Measurements from ENCODE around the gene RBMS3. TPM values are rescaled to one million over a fixed set of nuclear protein-coding genes. Genes with fewer than 3 reads are reported as not detected.
"Not testable (repeated sequence)": the region's sequence is repeated elsewhere in the genome, so short reads cannot be mapped to it uniquely, and the experiment has no call there.

The RBMS3 gene
- total and polyA plus RNA-seq, 12 donors = 8.7 to 90.1 (median 51.2) TPM

DNA sequence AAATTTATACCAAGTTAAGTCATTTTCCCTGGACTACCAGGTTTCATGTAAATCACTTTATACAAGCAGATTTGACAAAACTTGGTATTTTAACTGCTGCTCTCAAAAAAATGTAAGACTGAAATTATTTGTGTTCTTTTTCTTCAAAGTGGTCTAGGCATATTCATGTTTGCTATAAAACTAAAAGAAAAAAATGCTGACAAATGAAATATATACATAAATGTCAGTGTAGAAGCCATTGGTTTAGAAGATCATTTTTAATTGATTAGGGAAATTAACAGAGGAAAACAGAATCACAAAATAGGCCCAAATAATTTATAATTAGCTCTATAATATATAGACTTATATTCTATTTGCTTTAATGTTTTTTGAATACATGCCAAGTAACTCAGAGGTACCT lies 523.2 kb downstream of the RBMS3 start:
- Histone ChIP-seq H3K4me3 (no peak overlapping the region), H3K4me1 (replicated peaks in 1 of 2) (no peaks in the 10 kb centered on the region), H3K27ac (no peak overlapping the region), H3K36me3 (replicated peaks in 1 of 2) (no peaks in the 10 kb centered on the region), H3K9me3 (replicated peaks in 1 of 3) (no peaks in the 10 kb centered on the region), H3K27me3 (no peaks in the 10 kb centered on the region)
- TF ChIP-seq POLR2A (IDR thresholded peaks at IDR 0.05) = no peak
- TF ChIP-seq, protein P1, sequence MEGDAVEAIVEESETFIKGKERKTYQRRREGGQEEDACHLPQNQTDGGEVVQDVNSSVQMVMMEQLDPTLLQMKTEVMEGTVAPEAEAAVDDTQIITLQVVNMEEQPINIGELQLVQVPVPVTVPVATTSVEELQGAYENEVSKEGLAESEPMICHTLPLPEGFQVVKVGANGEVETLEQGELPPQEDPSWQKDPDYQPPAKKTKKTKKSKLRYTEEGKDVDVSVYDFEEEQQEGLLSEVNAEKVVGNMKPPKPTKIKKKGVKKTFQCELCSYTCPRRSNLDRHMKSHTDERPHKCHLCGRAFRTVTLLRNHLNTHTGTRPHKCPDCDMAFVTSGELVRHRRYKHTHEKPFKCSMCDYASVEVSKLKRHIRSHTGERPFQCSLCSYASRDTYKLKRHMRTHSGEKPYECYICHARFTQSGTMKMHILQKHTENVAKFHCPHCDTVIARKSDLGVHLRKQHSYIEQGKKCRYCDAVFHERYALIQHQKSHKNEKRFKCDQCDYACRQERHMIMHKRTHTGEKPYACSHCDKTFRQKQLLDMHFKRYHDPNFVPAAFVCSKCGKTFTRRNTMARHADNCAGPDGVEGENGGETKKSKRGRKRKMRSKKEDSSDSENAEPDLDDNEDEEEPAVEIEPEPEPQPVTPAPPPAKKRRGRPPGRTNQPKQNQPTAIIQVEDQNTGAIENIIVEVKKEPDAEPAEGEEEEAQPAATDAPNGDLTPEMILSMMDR (IDR thresholded peaks at IDR 0.05) = no peak
- DNase-seq = no peak
- intact Hi-C loops (cut with DNase I) = no loop called here

DNA sequence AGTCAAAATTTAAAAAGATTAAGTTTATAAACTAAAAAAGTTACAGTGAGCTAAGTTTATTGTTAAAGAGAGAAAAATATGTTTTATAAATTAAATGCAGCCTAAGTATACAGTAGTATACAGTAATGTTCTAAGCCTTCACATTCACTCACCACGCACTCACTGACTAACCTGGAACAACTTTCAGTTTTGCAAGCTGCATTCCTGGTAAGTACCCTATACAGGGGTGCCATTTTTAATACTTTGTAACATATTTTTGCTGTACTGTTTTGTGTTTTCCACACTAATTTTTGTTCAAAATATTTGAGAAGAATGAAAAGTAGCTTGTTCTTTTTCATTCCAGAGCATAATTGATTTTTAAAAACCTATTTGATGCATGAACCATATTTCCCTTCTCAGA lies 524.9 kb downstream of the RBMS3 start:
- no peaks in the 10 kb centered on the region for H3K4me1 ChIP-seq (replicated peaks in 1 of 2)
- no peaks in the 10 kb centered on the region for H3K9me3 ChIP-seq (replicated peaks in 1 of 3)
- H3K36me3 ChIP-seq (replicated peaks in 1 of 2) = no peaks in the 10 kb centered on the region
- no peak overlapping the region for H3K27ac ChIP-seq
- no peak overlapping the region for H3K4me3 ChIP-seq
- 0 to 96% (median 48%) methylated on average over 1 of the region's 1 CpG for WGBS, 4 donors
- no peak for DNase-seq
- no peaks in the 10 kb centered on the region for H3K27me3 ChIP-seq
- TF ChIP-seq, protein P1 (IDR thresholded peaks at IDR 0.05) = no peak
- no peak for TF ChIP-seq POLR2A (IDR thresholded peaks at IDR 0.05)
- intact Hi-C loops (cut with DNase I) = no loop called here

- H3K4me3 ChIP-seq; H3K27me3 ChIP-seq; H3K4me1 ChIP-seq (replicated peaks in 1 of 2); intact Hi-C loops (cut with DNase I); H3K27ac ChIP-seq; H3K36me3 ChIP-seq (replicated peaks in 1 of 2); H3K9me3 ChIP-seq (replicated peaks in 1 of 3); DNase-seq: not testable (repeated sequence)
- whole genome bisulfite sequencing, 4 donors = 87 to 90% (median 89%) methylated on average over 3 of the region's 3 CpGs
Observed at GRCh38 chr3:29808324-29808723, 527.5 kb downstream of the RBMS3 start.

- intact Hi-C loops (cut with DNase I) = no loop called here
- no peak overlapping the region for H3K27ac ChIP-seq
Observed at GRCh38 chr3:29822071-29822470, 541.2 kb downstream of the RBMS3 start.

GRCh38 chr3:29823233-29823632 lies 542.4 kb downstream of the RBMS3 start:
- Histone ChIP-seq H3K36me3 (replicated peaks in 1 of 2) (no peaks in the 10 kb centered on the region), H3K27ac (no peak overlapping the region), H3K27me3 (no peaks in the 10 kb centered on the region), H3K4me3 (no peak overlapping the region), H3K9me3 (replicated peaks in 1 of 3) (no peaks in the 10 kb centered on the region), H3K4me1 (replicated peaks in 1 of 2) (no peaks in the 10 kb centered on the region)
- intact Hi-C loops (cut with DNase I) = no loop called here
- DNase-seq = no peak
- WGBS, 4 donors = 67 to 87% (median 72%) methylated on average over 1 of the region's 1 CpG
- TF ChIP-seq, protein P1 (IDR thresholded peaks at IDR 0.05) = no peak
- TF ChIP-seq POLR2A (IDR thresholded peaks at IDR 0.05) = no peak

More at GRCh38 chr3:29822071-29822470, 541.2 kb downstream of the RBMS3 start:
- no peak for DNase-seq
- Histone ChIP-seq H3K27me3 (no peaks in the 10 kb centered on the region), H3K9me3 (replicated peaks in 1 of 3) (no peaks in the 10 kb centered on the region), H3K36me3 (replicated peaks in 1 of 2) (no peaks in the 10 kb centered on the region), H3K4me3 (no peak overlapping the region), H3K4me1 (replicated peaks in 1 of 2) (no peaks in the 10 kb centered on the region)
- TF ChIP-seq, protein P1 (IDR thresholded peaks at IDR 0.05) = no peak
- no peak for TF ChIP-seq POLR2A (IDR thresholded peaks at IDR 0.05)
